Vagina (tissue), 2 donors: ENCODE results near the gene C9orf50.

Experiments
- POLR2A ChIP-seq, 2 donors: fragments of 450-650 bp; IDR thresholded peaks; one replicate each; pipeline ENCODE4 v1.6.1; 2017; ENCODE audit warnings: antibody characterized with exemption in 2 of 2, mild to moderate bottlenecking in 2 of 2, moderate library complexity in 2 of 2
- POLR2AphosphoS5 ChIP-seq, 2 donors: sonication (generic); formaldehyde crosslinking; IDR thresholded peaks; one replicate each; pipeline ENCODE4 v1.9.0; 2017; ENCODE audit warnings: antibody characterized with exemption in 2 of 2, mild to moderate bottlenecking in 2 of 2, low read depth in 1 of 2; ENCODE audit not compliant: insufficient read depth in 1 of 2
- TF ChIP-seq, protein P1 (sequence below), 3 experiments: fragments of 450-650 bp in 2 of 3; fragments of 200-600 bp in 1 of 3; sonication (generic) in 1 of 3; IDR thresholded peaks; one replicate each; pipeline ENCODE4 v1.5.1; 2017 to 2019; ENCODE audit warnings: antibody characterized with exemption in 3 of 3, mild to moderate bottlenecking in 2 of 3, moderate library complexity in 2 of 3

DNA sequence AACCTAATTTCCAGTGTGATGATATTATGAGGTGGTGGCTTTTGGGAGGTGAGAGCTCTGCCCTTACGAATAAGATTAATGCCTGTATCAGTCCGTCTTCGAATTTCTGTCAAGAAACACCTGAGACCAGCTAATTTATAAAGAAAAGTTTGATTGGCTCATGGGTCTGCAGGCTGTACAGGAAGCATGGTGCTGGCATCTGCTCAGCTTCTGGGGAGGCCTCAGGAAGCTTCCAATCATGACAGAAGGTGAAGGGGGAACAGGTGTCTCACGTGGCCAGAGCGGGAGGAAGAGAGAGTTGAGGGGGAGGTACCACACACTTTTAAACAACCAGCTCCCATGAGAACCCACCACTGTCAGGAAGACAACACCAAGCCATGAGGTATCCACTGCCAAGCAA is 46.9 kb downstream of the C9orf50 start:
- TF ChIP-seq POLR2A (IDR thresholded peaks at IDR 0.05) (no peak), POLR2AphosphoS5 (IDR thresholded peaks at IDR 0.05; ENCODE audit: insufficient read depth in 1 of 2, low read depth in 1 of 2) (no peak)
- TF ChIP-seq, protein P1, sequence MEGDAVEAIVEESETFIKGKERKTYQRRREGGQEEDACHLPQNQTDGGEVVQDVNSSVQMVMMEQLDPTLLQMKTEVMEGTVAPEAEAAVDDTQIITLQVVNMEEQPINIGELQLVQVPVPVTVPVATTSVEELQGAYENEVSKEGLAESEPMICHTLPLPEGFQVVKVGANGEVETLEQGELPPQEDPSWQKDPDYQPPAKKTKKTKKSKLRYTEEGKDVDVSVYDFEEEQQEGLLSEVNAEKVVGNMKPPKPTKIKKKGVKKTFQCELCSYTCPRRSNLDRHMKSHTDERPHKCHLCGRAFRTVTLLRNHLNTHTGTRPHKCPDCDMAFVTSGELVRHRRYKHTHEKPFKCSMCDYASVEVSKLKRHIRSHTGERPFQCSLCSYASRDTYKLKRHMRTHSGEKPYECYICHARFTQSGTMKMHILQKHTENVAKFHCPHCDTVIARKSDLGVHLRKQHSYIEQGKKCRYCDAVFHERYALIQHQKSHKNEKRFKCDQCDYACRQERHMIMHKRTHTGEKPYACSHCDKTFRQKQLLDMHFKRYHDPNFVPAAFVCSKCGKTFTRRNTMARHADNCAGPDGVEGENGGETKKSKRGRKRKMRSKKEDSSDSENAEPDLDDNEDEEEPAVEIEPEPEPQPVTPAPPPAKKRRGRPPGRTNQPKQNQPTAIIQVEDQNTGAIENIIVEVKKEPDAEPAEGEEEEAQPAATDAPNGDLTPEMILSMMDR (IDR thresholded peaks at IDR 0.05): no peak
